ENCODE results near the gene UGT1A6.
"Not testable (repeated sequence)": the region's sequence is repeated elsewhere in the genome, so short reads cannot be mapped to it uniquely, and the experiment has no call there.

Gene UGT1A6

DNA sequence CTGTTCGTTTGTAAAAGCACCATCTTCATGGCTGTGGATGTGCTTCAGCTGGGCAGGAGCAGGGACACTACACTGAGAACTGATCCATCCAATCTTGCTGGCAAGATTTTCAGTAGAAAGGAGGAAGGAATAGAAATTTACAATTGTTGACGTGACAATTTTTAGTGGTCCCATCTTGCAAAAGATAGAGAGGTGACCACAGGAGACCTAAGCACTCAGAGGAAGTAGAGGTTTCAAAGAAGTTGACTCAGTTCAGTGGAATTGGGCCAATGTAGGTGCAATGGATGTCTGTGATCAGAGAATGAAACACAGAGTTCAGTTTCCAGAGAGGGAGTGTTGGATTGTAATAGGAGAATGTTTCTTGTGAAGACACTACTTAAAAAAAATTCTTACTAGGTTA, 21.4 kb downstream of the UGT1A6 start:
- in situ Hi-C loops (cut with MboI; ENCODE audit: low sequenced_read_pairs): no loop called here

DNA sequence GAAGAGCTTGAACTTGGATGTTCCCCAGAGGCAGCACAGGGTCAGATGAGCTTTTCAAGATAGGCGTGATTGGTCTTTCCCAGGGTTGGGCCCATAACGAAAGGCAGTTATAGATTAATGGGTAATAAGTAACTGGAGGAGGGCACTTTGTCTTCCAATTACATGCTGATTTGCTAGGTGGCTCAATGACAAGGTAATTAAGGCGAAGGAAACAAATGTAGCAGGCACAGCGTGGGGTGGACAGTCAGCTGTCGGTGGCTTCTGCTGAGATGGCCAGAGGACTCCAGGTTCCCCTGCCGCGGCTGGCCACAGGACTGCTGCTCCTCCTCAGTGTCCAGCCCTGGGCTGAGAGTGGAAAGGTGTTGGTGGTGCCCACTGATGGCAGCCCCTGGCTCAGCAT, 25.9 kb downstream of the UGT1A6 start, which contains the start of gene UGT1A4:
UGT1A4 (plus strand) TSS at position 185 of the 400 bp plus-strand sequence; CDS start at position 270, 85 bp downstream.
- in situ Hi-C loops (cut with MboI; ENCODE audit: low sequenced_read_pairs): no loop called here

DNA sequence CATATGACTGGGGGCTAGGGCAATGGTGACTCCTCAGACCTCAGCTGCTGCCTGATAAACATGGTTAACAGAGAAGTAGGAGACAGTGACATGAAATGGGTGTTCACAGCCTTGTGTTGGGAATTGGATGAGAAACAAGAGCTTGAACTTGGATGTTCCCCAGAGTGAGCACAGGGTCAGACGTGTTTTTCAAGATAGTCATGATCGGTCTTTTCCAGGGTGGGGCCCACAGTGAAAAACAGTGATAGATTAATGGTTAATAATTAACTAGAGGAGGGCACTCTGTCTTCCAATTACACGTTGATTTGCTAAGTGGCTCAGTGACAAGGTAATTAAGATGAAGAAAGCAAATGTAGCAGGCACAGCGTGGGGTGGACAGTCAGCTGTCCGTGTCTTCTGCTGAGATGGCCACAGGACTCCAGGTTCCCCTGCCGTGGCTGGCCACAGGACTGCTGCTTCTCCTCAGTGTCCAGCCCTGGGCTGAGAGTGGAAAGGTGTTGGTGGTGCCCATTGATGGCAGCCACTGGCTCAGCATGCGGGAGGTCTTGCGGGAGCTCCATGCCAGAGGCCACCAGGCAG, 36.1 kb downstream of the UGT1A6 start, which contains the start of gene UGT1A3:
UGT1A3 (plus strand) TSS at position 320 of the 579 bp plus-strand sequence; CDS start at position 405, 85 bp downstream.
- in situ Hi-C loops (cut with MboI; ENCODE audit: low sequenced_read_pairs): no loop called here

DNA sequence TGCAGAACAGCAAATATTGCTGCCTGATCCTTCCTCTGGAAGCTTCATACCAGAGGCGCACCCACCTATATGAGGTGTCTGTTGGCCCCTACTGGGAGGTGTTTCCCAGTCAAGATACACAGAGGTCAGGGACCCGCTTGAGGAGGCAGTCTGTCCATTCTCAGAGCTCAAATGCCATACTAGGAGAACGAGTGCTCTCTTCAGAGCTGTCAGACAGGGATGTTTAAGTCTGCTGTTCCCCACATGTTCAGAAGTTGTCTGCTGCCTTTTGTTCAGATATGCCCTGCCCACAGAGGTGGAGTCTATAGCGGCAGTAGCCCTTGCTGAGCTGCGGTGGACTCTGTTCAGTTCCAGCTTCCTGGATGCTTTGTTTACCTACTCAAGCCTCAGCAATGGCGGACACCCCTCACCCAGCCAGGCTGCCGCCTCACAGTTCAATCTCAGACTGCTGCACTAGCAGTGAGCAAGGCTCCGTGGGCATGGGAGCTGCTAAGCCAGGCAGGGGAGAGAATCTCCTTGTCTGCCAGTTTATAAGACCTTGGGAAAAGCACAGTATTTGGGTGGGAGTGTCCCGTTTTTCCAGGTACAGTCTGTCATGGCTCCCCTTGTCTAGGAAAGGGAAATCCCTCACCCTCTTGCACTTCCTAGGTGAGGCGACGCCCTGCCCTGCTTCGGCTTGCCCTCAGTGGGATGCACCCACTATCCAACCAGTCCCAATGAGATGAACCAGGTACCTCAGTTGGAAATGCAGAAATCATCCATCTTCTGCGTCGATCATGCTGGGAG, 44.4 kb downstream of the UGT1A6 start:
- in situ Hi-C loops (cut with MboI; ENCODE audit: low sequenced_read_pairs): not testable (repeated sequence)

DNA sequence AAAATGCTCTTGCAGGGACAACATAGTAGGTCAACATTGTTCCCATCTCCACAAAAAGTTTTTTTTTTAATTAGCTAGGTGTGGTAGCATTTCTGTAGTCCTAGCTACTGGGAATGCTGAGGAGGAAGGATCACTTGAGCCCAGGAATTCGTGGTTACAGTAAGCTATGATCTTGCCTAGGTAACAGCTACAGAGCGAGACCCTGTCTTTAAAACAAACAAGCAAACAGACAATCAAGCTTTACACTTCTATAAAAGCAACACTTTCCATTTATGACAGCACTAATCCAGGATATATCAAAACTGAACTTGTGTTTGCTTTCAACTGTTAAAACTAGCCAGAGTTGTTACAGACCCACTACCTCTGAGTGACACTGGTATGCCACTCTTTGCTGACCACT, 48.2 kb downstream of the UGT1A6 start:
- in situ Hi-C loops (cut with MboI; ENCODE audit: low sequenced_read_pairs): no loop called here

DNA sequence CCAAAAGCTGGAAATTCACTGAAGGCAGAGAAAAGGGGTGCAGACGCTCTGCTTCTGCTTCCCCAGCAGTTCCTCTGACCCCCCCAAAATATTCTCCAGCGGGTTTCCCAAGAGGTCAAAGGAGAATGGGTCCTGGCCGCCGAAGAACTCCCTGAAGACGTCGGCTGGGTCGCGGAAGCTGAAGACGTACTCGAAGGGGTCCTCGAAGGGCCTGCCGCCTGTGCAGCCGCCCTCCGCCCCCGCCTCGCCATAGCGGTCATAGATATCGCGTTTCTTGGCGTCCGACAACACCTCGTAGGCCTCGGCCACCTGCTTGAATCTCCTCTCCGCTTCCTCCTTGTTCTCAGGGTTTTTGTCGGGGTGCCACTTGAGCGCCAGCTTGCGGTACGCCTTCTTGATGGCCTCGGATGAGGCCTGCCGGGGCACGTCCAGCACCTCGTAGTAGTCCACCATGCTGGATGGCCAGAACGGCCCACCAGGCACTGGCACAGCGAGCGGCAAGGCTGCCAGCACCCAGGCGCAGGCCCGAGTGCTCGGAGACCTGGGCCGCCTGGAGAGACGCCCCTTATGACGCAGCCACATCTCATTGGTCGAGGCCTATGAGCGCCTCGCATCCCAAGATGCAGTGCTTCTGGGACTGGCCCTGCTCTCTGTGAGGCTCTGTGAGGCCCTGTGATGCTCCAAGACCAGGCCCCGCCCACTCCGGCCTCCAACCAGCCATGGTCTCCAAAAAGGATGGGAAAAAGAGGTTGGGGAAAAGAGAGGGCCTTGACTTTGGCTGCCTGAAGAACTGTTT, 51.0 kb downstream of the UGT1A6 start:
- in situ Hi-C loops (cut with MboI; ENCODE audit: low sequenced_read_pairs): no loop called here

DNA sequence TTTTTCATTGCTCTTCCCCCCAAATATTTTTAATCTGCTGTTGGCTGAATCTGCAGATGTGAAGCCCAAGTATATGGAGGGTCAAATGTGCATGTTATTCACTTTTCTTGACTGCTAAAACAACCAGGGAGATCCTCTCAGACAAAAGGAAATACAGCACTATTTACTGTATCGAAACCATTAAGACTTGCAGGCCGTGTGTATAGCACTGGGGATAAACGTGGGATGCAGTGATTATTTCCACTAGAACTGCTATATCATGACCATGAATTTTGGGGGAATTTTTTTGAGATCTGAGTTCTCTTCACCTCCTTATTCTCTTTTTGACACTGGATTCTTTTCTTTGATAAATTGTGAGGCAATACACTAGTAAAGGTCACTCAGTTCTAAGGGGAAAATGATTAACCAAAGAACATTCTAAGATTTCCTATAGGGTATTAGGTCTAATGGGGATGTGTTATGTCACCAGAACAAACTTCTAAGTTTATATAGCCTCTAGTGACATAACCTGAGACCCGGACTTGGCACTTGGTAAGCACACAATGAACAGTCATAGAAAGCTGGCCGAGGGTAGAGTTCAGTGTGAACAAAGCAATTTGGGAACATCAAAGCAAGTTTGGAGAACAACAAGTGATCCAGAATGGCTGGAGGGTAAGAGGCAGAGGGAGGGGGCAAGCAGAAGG, 52.5 kb downstream of the UGT1A6 start:
- in situ Hi-C loops (cut with MboI; ENCODE audit: low sequenced_read_pairs): no loop called here

DNA sequence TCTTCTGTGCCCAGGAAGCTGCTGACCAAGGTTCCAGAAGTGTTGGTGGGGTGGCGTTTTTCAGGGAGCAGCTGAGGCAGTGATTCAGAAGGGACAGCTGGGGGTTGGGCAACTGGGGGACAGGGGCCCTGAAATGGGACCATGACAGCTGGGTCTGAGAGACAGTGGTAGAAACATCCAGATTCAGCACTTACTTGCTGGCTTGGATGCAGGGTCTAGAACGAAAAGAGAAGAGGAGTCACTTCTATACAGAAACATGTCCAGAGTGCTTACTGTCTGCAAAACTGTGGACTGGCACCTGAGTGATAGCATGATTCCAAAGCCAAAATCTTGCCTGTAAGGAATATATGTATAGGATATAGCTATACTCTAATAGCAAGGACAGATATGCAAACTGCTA, 53.1 kb downstream of the UGT1A6 start:
- in situ Hi-C loops (cut with MboI; ENCODE audit: low sequenced_read_pairs): not testable (repeated sequence)

DNA sequence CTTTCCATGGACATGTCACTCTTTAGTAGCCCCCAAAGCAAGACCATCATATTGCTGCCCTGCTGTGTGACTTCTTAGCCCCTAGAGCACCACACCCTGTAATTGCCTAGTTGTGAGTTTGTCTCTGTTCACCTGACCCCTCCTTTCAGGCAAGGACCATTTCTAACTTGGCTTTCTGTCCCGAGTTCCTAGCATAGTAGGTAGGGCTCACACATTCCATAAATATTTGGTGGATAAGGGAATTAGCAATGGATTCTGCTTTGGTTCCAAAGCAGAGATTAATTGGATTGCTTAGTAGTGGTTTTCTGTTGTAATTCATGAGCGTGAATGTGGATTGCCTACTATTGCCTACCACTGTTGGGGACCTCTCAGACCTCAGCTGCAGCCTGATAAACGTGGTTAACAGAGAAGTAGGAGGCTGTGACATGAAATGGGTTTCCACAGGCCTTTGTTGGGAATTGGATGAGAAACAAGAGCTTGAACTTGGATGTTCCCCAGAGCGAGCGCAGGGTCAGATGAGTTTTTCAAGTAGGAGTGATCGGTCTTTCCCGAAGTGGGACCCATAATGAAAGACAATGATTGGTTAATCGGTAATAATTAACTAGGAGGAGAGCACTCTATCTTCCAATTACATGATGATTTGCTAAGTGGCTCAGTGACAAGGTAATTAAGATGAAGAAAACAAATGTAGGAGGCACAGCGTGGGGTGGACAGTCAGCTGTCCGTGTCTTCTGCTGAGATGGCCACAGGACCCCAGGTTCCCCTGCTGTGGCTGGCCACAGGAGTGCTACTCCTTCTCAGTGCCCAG, 54.0 kb downstream of the UGT1A6 start:
- in situ Hi-C loops (cut with MboI; ENCODE audit: low sequenced_read_pairs): no loop called here

DNA sequence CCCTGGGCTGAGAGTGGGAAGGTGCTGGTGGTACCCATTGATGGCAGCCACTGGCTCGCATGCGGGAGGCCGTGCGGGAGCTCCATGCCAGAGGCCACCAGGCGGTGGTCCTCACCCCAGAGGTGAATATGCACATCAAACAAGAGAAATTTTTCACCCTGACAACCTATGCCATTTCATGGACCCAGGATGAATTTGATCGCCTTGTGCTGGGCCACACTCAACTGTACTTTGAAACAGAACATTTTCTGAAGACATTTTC, 54.5 kb downstream of the UGT1A6 start:
- in situ Hi-C loops (cut with MboI; ENCODE audit: low sequenced_read_pairs): no loop called here

DNA sequence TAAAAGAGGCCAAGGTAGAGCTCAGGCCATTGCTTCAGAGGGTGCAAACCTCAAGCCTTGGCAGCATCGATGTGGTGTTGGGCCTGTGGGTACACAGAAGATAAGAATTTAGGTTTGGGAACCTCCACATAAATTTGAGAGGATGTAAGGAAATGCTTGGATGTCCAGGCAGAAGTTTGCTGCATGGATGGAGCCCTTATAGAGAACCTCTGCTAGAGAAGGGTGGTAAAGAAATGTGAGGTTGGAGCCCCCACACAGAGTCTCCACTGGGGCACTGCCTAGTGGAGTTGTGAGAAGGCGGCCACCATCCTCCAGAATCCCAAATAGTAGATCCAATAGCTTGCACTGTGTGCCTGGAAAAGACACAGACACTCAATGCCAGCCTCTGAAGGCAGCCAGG, 58.0 kb downstream of the UGT1A6 start:
- in situ Hi-C loops (cut with MboI; ENCODE audit: low sequenced_read_pairs): not testable (repeated sequence)

DNA sequence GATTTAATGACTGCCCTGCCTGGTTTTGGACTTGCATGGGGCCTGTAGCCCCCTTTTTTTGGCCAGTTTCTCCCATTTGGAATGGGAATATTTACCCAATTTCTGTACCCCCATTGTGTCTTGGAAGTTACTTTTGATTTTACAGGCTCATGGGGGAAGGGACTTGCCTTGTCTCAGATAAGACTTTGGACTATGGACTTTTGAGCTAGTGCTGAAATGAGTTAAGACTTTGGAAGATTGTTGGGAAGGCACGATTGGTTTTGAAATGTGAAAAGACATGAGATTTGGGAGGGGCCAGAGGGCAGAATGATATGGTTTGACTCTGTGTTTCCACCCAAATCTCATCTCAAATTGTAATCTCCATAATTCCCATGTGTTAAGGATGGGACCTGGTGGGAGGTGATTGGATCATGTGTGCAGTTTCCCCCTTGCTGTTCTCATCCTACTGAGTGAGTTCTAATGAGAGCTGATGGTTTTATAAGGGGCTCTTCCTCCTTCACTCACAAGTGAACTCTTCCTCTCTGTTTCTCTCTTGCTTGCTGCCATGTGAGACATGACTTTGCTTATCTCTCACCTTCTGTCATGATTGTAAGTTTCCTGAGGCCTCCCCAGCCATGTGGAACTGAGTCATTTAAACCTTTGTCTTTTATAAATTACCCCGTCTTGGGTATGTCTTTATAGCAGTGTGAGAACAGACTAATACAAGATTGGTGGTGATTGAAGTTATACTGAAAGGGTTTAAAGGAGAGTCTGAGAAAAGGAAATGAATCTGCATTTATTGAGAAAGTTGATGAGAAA, 58.7 kb downstream of the UGT1A6 start:
- in situ Hi-C loops (cut with MboI; ENCODE audit: low sequenced_read_pairs): not testable (repeated sequence)

DNA sequence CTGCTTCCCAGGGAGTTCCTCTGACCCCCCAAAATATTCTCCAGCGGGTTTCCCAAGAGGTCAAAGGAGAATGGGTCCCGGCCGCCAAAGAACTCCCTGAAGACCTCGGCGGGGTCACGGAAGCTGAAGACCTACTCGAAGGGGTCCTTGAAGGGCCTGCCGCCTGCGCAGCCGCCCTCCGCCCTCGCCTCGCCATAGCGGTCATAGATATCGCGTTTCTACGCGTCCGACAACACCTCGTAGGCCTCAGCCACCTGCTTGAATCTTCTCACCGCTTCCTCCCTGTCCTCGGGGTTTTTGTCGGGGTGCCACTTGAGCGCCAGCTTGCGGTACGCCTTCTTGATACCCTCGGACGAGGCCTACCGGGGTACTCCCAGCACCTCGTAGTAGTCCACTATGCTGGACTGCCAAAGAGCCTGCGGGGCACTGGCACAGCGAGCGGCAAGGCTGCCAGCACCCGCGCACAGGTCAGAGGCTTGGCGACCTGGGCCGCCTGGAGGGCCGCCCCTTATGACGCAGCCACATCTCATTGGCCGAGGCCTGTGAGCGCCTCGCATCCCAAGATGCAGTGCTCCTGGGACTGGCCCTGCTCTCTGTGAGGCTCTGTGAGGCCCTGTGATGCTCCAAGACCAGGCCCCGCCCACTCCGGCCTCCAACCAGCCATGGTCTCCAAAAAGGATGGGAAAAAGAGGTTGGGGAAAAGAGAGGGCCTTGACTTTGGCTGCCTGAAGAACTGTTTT, 62.4 kb downstream of the UGT1A6 start:
- in situ Hi-C loops (cut with MboI; ENCODE audit: low sequenced_read_pairs): no loop called here

DNA sequence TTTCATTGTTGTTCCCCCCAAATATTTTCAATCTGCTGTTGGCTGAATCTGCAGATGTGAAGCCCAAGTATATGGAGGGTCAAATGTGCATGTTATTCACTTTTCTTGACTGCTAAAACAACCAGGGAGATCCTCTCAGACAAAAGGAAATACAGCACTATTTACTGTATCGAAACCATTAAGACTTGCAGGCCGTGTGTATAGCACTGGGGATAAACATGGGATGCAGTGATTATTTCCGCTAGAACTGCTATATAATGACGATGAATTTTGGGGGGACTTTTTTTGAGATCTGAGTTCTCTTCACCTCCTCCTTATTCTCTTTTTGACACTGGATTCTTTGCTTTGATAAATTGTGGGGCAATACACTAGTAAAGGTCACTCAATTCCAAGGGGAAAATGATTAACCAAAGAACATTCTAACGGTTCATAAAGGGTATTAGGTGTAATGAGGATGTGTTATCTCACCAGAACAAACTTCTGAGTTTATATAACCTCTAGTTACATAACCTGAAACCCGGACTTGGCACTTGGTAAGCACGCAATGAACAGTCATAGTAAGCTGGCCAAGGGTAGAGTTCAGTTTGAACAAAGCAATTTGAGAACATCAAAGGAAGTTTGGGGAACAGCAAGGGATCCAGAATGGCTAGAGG, 63.9 kb downstream of the UGT1A6 start:
- in situ Hi-C loops (cut with MboI; ENCODE audit: low sequenced_read_pairs): no loop called here

DNA sequence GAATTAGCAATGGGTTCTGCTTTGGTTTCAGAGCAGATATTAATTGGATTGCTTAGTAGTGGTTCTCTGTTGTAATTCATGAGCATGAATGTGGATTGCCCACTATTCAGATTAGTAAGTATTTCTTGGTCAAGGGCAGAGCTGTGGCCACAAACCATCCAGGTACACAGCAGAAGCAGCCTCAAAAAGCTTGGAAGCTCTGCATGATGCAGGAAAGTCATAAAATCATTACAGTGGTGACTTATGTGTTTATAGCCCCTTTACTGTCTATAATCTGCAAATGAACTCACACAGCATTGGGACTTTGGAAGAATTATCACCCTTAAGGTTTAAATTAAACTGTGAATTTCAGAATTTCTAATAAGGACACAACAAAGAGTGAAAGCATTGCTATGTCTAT, 65.5 kb downstream of the UGT1A6 start:
- in situ Hi-C loops (cut with MboI; ENCODE audit: low sequenced_read_pairs): no loop called here

DNA sequence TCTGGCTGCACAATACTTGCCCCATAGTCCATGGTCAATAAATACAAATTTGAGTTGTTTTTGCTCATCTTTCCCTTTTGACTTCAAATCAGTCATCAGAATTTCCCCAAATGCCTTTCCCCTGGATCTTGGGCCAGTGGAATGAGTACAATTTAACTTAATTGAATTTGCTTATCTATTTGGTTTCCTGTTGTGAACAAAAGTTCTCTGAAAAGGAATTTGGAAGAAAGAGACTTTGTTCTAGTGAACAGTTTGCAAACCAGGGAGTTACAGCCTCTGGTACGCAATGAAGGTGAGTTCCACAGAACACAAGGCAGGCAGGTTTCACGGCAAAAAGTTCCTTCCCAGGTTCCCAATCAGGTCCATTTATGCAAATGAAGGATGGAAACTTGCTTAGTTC, 66.2 kb downstream of the UGT1A6 start:
- in situ Hi-C loops (cut with MboI; ENCODE audit: low sequenced_read_pairs): no loop called here

DNA sequence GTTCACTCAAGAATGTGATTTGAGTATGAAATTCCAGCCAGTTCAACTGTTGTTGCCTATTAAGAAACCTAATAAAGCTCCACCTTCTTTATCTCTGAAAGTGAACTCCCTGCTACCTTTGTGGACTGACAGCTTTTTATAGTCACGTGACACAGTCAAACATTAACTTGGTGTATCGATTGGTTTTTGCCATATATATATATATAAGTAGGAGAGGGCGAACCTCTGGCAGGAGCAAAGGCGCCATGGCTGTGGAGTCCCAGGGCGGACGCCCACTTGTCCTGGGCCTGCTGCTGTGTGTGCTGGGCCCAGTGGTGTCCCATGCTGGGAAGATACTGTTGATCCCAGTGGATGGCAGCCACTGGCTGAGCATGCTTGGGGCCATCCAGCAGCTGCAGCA, 67.4 kb downstream of the UGT1A6 start, which contains the start of gene UGT1A1:
UGT1A1 (plus strand) TSS at position 228 of the 400 bp plus-strand sequence; CDS start at position 246, 18 bp downstream.
- in situ Hi-C loops (cut with MboI; ENCODE audit: low sequenced_read_pairs): no loop called here

DNA sequence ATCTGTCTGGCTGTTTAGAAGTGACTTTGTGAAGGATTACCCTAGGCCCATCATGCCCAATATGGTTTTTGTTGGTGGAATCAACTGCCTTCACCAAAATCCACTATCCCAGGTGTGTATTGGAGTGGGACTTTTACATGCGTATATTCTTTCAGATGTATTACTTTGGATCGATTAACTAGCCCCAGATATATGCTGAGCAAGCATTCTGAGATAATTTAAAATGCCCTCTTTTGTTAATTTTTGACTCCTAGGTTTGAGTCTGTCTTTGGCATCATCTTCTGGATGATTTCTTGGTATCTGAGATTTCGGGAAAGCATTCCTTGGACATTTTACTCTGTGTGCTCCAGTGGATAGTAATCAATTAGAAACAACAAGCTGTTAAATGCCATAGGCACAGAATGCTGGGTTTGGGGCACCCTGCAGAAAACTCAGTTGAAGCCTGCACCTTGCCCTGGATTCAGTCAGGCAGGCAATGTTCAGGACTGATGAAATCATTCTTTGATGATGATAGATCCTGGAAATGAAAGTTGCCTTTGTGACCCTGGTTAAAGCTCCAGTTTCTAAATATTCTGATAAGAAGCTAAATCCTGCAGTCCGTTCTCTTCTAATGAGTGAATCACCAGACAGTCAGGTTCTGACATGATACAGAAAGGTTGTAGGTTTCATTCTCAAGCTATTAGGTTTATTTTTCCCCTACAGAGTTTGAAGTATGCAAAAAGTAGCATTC, 68.5 kb downstream of the UGT1A6 start:
- in situ Hi-C loops (cut with MboI; ENCODE audit: low sequenced_read_pairs): no loop called here
